Muscle of arm (tissue), 12 donors: Measurements from ENCODE around the gene PSMB9. TPM values are rescaled to one million over a fixed set of nuclear protein-coding genes. Genes with fewer than 3 reads are reported as not detected.
A peak's percentile ranks its signal among the peaks of the same experiment; 100 is the strongest.
"Not testable (repeated sequence)": the region's sequence is repeated elsewhere in the genome, so short reads cannot be mapped to it uniquely, and the experiment has no call there.

ENCODE experiments used
- DNase-seq: peaks from one replicate; pipeline ENCODE4 v3.0.0-alpha.2; 2013
- polyA plus RNA-seq, 12 donors: library from polyadenylated mRNA; unstranded; fragments of 120-200 nt; gene quantifications; one replicate each; pipeline ENCODE4 v1.2.1, GENCODE V29; 2013; ENCODE audit not compliant: insufficient read length in 12 of 12

The PSMB9 gene
- polyA plus RNA-seq, 12 donors = 2.5 to 27.2 (median 4.4) TPM; not detected in 1

- no peak for DNase-seq
These were observed 3.3 kb downstream of the PSMB9 start for GRCh38 chr6:32857156-32857891.

GRCh38 chr6:32858194-32858593, 4.2 kb downstream of the PSMB9 start:
- DNase-seq = no peak

- DNase-seq = no peak
These were observed 6.7 kb downstream of the PSMB9 start for GRCh38 chr6:32860674-32861073.

- no peak for DNase-seq
These were observed 8.7 kb downstream of the PSMB9 start for GRCh38 chr6:32862725-32863124.

GRCh38 chr6:32865724-32866443, 11.9 kb downstream of the PSMB9 start:
- DNase-seq = no peak

GRCh38 chr6:32867022-32867477, 13.1 kb downstream of the PSMB9 start:
- no peak for DNase-seq

GRCh38 chr6:32867554-32868256, 13.7 kb downstream of the PSMB9 start:
- no peak for DNase-seq

GRCh38 chr6:32868257-32868788, 14.3 kb downstream of the PSMB9 start:
- DNase-seq = peak; percentile 89

- not testable (repeated sequence) for DNase-seq
These were observed 20.0 kb downstream of the PSMB9 start for GRCh38 chr6:32873947-32874346.

- no peak for DNase-seq
These were observed 22.6 kb downstream of the PSMB9 start for GRCh38 chr6:32876603-32877002.

GRCh38 chr6:32879691-32880090, 25.7 kb downstream of the PSMB9 start:
- no peak for DNase-seq

GRCh38 chr6:32880962-32881361, 27.0 kb downstream of the PSMB9 start:
- not testable (repeated sequence) for DNase-seq

GRCh38 chr6:32882879-32883250, 28.9 kb downstream of the PSMB9 start:
- DNase-seq = no peak

- DNase-seq = no peak
These were observed 29.8 kb downstream of the PSMB9 start for GRCh38 chr6:32883789-32884188.

- peak; percentile 68 for DNase-seq
These were observed 31.8 kb downstream of the PSMB9 start for GRCh38 chr6:32885698-32886286.

GRCh38 chr6:32886681-32887383, 32.8 kb downstream of the PSMB9 start:
- no peak for DNase-seq

- DNase-seq = no peak
These were observed 33.6 kb downstream of the PSMB9 start for GRCh38 chr6:32887616-32888015.

GRCh38 chr6:32888576-32888975, 34.6 kb downstream of the PSMB9 start:
- no peak for DNase-seq

GRCh38 chr6:32889533-32889932, 35.5 kb downstream of the PSMB9 start:
- no peak for DNase-seq

GRCh38 chr6:32890831-32891230, 36.8 kb downstream of the PSMB9 start:
- DNase-seq = no peak
